ENCODE results near the gene PDS5A.

The PDS5A gene

GRCh38 chr4:39864391-39864790 is 113.3 kb downstream of the PDS5A start:
- H3K4me1 ChIP-seq (ENCODE audit: low read length): peaks cover 9% of the 10 kb centered on the region
- no peaks in the 10 kb centered on the region for H4K20me1 ChIP-seq (ENCODE audit: insufficient read depth, low read length)
- H3K36me3 ChIP-seq (replicated peaks; ENCODE audit: insufficient read depth, low read length): peaks cover 4% of the 10 kb centered on the region; the same call in 1 of the 2 replicates
- no peaks in the 10 kb centered on the region for H3K27me3 ChIP-seq (replicated peaks; ENCODE audit: insufficient read depth, low read length)
- H2AFZ ChIP-seq (ENCODE audit: low read length): no peak overlapping the region
- no peaks in the 10 kb centered on the region for H3K79me2 ChIP-seq (ENCODE audit: low read length)
- H3K9me3 ChIP-seq (replicated peaks; ENCODE audit: insufficient read depth, low read length): no peaks in the 10 kb centered on the region
- TF ChIP-seq EZH2phosphoT487 (IDR thresholded peaks at IDR 0.05; ENCODE audit: low read length) (no peak), EZH2 (optimal IDR thresholded peaks at IDR 0.05; ENCODE audit: low read depth, low read length) (no peak)
- TF ChIP-seq, protein P1, sequence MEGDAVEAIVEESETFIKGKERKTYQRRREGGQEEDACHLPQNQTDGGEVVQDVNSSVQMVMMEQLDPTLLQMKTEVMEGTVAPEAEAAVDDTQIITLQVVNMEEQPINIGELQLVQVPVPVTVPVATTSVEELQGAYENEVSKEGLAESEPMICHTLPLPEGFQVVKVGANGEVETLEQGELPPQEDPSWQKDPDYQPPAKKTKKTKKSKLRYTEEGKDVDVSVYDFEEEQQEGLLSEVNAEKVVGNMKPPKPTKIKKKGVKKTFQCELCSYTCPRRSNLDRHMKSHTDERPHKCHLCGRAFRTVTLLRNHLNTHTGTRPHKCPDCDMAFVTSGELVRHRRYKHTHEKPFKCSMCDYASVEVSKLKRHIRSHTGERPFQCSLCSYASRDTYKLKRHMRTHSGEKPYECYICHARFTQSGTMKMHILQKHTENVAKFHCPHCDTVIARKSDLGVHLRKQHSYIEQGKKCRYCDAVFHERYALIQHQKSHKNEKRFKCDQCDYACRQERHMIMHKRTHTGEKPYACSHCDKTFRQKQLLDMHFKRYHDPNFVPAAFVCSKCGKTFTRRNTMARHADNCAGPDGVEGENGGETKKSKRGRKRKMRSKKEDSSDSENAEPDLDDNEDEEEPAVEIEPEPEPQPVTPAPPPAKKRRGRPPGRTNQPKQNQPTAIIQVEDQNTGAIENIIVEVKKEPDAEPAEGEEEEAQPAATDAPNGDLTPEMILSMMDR (IDR thresholded peaks at IDR 0.05; ENCODE audit: low read length): no peak
- H3K4me3 ChIP-seq (ENCODE audit: low read length): no peak overlapping the region
- H3K4me2 ChIP-seq (ENCODE audit: low read depth, low read length): no peak overlapping the region
- H3K9me2 ChIP-seq (replicated peaks; ENCODE audit: insufficient read depth, low read length): no peaks in the 10 kb centered on the region
- no peak overlapping the region for H3K9ac ChIP-seq (ENCODE audit: low read length)
- no peak overlapping the region for H3K27ac ChIP-seq (ENCODE audit: low read length)
- peaks cover 6% of the 10 kb centered on the region; the same call in 1 of the 2 replicates for H3F3A ChIP-seq (ENCODE audit: insufficient read depth, low read length)
- DNase-seq: no peak

DNA sequence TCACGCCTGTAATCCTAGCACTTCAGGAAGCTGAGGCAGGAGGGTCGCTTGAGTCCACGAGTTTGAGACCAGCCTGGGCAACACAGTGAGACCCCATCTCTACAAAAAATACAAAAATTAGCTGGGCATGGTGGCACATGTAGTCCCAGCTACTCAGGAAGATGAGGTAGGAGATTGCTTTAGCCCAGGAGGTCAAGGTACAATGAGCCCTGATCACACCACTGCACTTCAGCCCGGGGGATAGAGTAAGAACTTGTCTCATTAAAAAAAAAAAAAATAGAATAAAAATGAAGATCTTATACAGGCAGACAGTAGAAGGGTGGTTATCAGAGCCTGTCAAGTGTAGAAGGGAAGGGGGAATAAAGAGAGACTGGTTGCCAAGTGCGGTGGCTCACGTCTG is 116.9 kb downstream of the PDS5A start:
- no peaks in the 10 kb centered on the region for H3K27me3 ChIP-seq (replicated peaks; ENCODE audit: insufficient read depth, low read length)
- H3K9me3 ChIP-seq (replicated peaks; ENCODE audit: insufficient read depth, low read length): no peaks in the 10 kb centered on the region
- H3K4me2 ChIP-seq (ENCODE audit: low read depth, low read length): no peak overlapping the region
- DNase-seq: no peak
- peaks cover 4% of the 10 kb centered on the region; the same call in 1 of the 2 replicates for H3K36me3 ChIP-seq (replicated peaks; ENCODE audit: insufficient read depth, low read length)
- no peak overlapping the region for H2AFZ ChIP-seq (ENCODE audit: low read length)
- H3K27ac ChIP-seq (ENCODE audit: low read length): no peak overlapping the region
- no peaks in the 10 kb centered on the region; the same call in 1 of the 2 replicates for H3K79me2 ChIP-seq (ENCODE audit: low read length)
- H3K4me3 ChIP-seq (ENCODE audit: low read length): no peak overlapping the region
- H3K9me2 ChIP-seq (replicated peaks; ENCODE audit: insufficient read depth, low read length): no peaks in the 10 kb centered on the region
- H3K9ac ChIP-seq (ENCODE audit: low read length): no peak overlapping the region
- no peaks in the 10 kb centered on the region for H4K20me1 ChIP-seq (ENCODE audit: insufficient read depth, low read length)
- no peaks in the 10 kb centered on the region for H3K4me1 ChIP-seq (ENCODE audit: low read length)
- H3F3A ChIP-seq (ENCODE audit: insufficient read depth, low read length): no peaks in the 10 kb centered on the region
- TF ChIP-seq EZH2phosphoT487 (IDR thresholded peaks at IDR 0.05; ENCODE audit: low read length) (no peak), EZH2 (optimal IDR thresholded peaks at IDR 0.05; ENCODE audit: low read depth, low read length) (no peak)
- TF ChIP-seq, protein P1 (IDR thresholded peaks at IDR 0.05; ENCODE audit: low read length): no peak

GRCh38 chr4:39855909-39856512 is 121.7 kb downstream of the PDS5A start:
- no peak for DNase-seq
- Histone ChIP-seq H3K4me1 (ENCODE audit: low read length) (no peaks in the 10 kb centered on the region), H3K36me3 (replicated peaks; ENCODE audit: insufficient read depth, low read length) (peaks cover 4% of the 10 kb centered on the region; the same call in 1 of the 2 replicates), H3K27me3 (replicated peaks; ENCODE audit: insufficient read depth, low read length) (no peaks in the 10 kb centered on the region), H3K4me2 (ENCODE audit: low read depth, low read length) (no peak overlapping the region), H3K27ac (ENCODE audit: low read length) (no peak overlapping the region), H3K9me3 (replicated peaks; ENCODE audit: insufficient read depth, low read length) (no peaks in the 10 kb centered on the region), H3K9ac (ENCODE audit: low read length) (no peak overlapping the region), H4K20me1 (ENCODE audit: insufficient read depth, low read length) (no peaks in the 10 kb centered on the region), H3K79me2 (ENCODE audit: low read length) (no peaks in the 10 kb centered on the region; the same call in 1 of the 2 replicates), H3K9me2 (replicated peaks; ENCODE audit: insufficient read depth, low read length) (no peaks in the 10 kb centered on the region), H3K4me3 (ENCODE audit: low read length) (no peak overlapping the region), H3F3A (ENCODE audit: insufficient read depth, low read length) (no peaks in the 10 kb centered on the region), H2AFZ (ENCODE audit: low read length) (no peak overlapping the region)
- no peak for TF ChIP-seq EZH2 (optimal IDR thresholded peaks at IDR 0.05; ENCODE audit: low read depth, low read length)
- TF ChIP-seq, protein P1 (IDR thresholded peaks at IDR 0.05; ENCODE audit: low read length): no peak
- no peak for TF ChIP-seq EZH2phosphoT487 (IDR thresholded peaks at IDR 0.05; ENCODE audit: low read length)

All from MM.1S (cell line).